CD14-positive monocyte (primary cell): ENCODE data around the gene OR2M3. TPM values are rescaled to one million over a fixed set of nuclear protein-coding genes. Genes with fewer than 3 reads are reported as not detected.
"Not testable (repeated sequence)": the region's sequence is repeated elsewhere in the genome, so short reads cannot be mapped to it uniquely, and the experiment has no call there.

ENCODE experiments used
- DNase-seq, 3 donors: peaks; one replicate each; pipeline ENCODE4 v3.0.0-alpha.2; 2011 to 2022
- H2AFZ ChIP-seq: 2 replicates; pipeline ENCODE4 v1.6.0; 2012; ENCODE audit warnings: mild to moderate bottlenecking, low read depth, low read length, inconsistent platforms; ENCODE audit not compliant: insufficient read depth, poor library complexity, severe bottlenecking
- H3K27ac ChIP-seq, 2 donors: 1 replicate in 1 of 2; 2 replicates in 1 of 2; pipeline ENCODE4 v1.5.1; 2012 to 2013; ENCODE audit warnings: low read length in 2 of 2, control low read depth in 1 of 2, inconsistent platforms in 1 of 2, low read depth in 1 of 2, mild to moderate bottlenecking in 1 of 2
- H3K27me3 ChIP-seq, 2 donors: one replicate each; pipeline versions ENCODE4 v1.6.0 to v1.6.1; 2011 to 2013; ENCODE audit warnings: low read length in 2 of 2; ENCODE audit not compliant: control insufficient read depth in 2 of 2, insufficient read depth in 2 of 2
- H3K36me3 ChIP-seq, 2 donors: replicated peaks in 1 of 2; 1 replicate in 1 of 2; 2 replicates in 1 of 2; pipeline versions ENCODE4 v1.5.1 to v1.6.1; 2012 to 2013; ENCODE audit warnings: low read length in 2 of 2, control low read depth in 1 of 2, inconsistent platforms in 1 of 2, mild to moderate bottlenecking in 1 of 2; ENCODE audit not compliant: insufficient read depth in 2 of 2, control insufficient read depth in 1 of 2
- H3K4me1 ChIP-seq, 2 donors: 1 replicate in 1 of 2; 2 replicates in 1 of 2; pipeline versions ENCODE4 v1.5.1 to v1.6.1; 2012 to 2013; ENCODE audit warnings: low read length in 2 of 2, control low read depth in 1 of 2, inconsistent platforms in 1 of 2, mild to moderate bottlenecking in 1 of 2, moderate library complexity in 1 of 2; ENCODE audit not compliant: insufficient read depth in 2 of 2, control insufficient read depth in 1 of 2
- H3K4me2 ChIP-seq: replicated peaks from 2 replicates; pipeline ENCODE3; 2012; ENCODE audit warnings: low read length, moderate library complexity, mild to moderate bottlenecking; ENCODE audit not compliant: poor library complexity, severe bottlenecking; ENCODE audit errors: extremely low read depth
- H3K4me3 ChIP-seq, 3 experiments: fragments of 200-600 bp in 1 of 3; sonication (generic) in 1 of 3; replicated peaks in 1 of 3; 1 replicate in 2 of 3; 2 replicates in 1 of 3; pipeline ENCODE4 v1.5.1; 2011 to 2013; ENCODE audit warnings: low read length in 3 of 3, mild to moderate bottlenecking in 3 of 3, control low read depth in 2 of 3, low read depth in 2 of 3, inconsistent platforms in 1 of 3, moderate library complexity in 1 of 3
- H3K79me2 ChIP-seq: 2 replicates; pipeline ENCODE4 v1.6.0; 2012; ENCODE audit warnings: mild to moderate bottlenecking, control low read depth, inconsistent platforms, low read length, moderate library complexity; ENCODE audit not compliant: insufficient read depth
- H3K9ac ChIP-seq: 2 replicates; pipeline ENCODE4 v1.6.0; 2017; ENCODE audit warnings: low read length, mild to moderate bottlenecking; ENCODE audit not compliant: insufficient read depth, poor library complexity, severe bottlenecking
- H3K9me3 ChIP-seq, 2 donors: replicated peaks in 1 of 2; 1 replicate in 1 of 2; 2 replicates in 1 of 2; pipeline versions ENCODE4 v1.5.1 to v1.6.1; 2012 to 2013; ENCODE audit warnings: low read length in 2 of 2, control low read depth in 1 of 2; ENCODE audit not compliant: control insufficient read depth in 1 of 2, insufficient read depth in 1 of 2
- H4K20me1 ChIP-seq: 2 replicates; pipeline ENCODE4 v1.6.0; 2012; ENCODE audit warnings: mild to moderate bottlenecking, low read length, control low read depth, moderate library complexity; ENCODE audit not compliant: insufficient read depth
- H3K27ac Mint-ChIP-seq, 7 donors: one replicate each; pipeline ENCODE4 v1.8.0; 2020; ENCODE audit warnings: mild to moderate bottlenecking in 7 of 7, mixed read lengths in 7 of 7, moderate library complexity in 6 of 7, inconsistent platforms in 2 of 7
- H3K27me3 Mint-ChIP-seq, 3 donors: one replicate each; pipeline ENCODE4 v1.8.0; 2021 to 2022; ENCODE audit warnings: low read depth in 3 of 3, mild to moderate bottlenecking in 3 of 3, mixed read lengths in 3 of 3, moderate library complexity in 3 of 3, inconsistent platforms in 1 of 3
- H3K36me3 Mint-ChIP-seq, 2 donors: one replicate each; pipeline ENCODE4 v1.8.0; 2020; ENCODE audit warnings: mixed read lengths in 2 of 2, inconsistent platforms in 1 of 2, mild to moderate bottlenecking in 1 of 2
- H3K4me1 Mint-ChIP-seq: one replicate; pipeline ENCODE4 v1.8.0; 2020; ENCODE audit warnings: mild to moderate bottlenecking, mixed read lengths
- H3K4me3 Mint-ChIP-seq, 2 donors: one replicate each; pipeline ENCODE4 v1.8.0; 2020; ENCODE audit warnings: mild to moderate bottlenecking in 2 of 2, mixed read lengths in 2 of 2, moderate library complexity in 1 of 2
- H3K9me3 Mint-ChIP-seq, 7 donors: one replicate each; pipeline ENCODE4 v1.8.0; 2020 to 2022; ENCODE audit warnings: mixed read lengths in 7 of 7, mild to moderate bottlenecking in 6 of 7, moderate library complexity in 6 of 7, inconsistent platforms in 2 of 7
- WGBS: methylation state at CpG from one replicate; pipeline ENCODE4 v1.1.5; 2013; ENCODE audit warnings: missing lambda C conversion rate; ENCODE audit not compliant: insufficient coverage; 5-methylcytosine and 5-hydroxymethylcytosine counted together
- intact Hi-C, 2 donors: fragments of 100-400 bp; cut with micrococcal nuclease; formaldehyde crosslinking; loops; one replicate each; pipeline versions ENCODE4 v1.15.0 to v1.15.1; 2023
- polyA plus RNA-seq, 3 donors: library from polyadenylated mRNA; depleted of rRNA in 1 of 3; unstranded in 2 of 3; stranded (reverse) in 1 of 3; fragments of 300-500 nt in 2 of 3; fragments of >200 nt in 1 of 3; fragmentation: Illumina TruSeq in 2 of 3; gene quantifications; 1 replicate in 2 of 3; 2 replicates in 1 of 3; pipeline ENCODE4 v1.2.3, GENCODE V29; 2012 to 2021
- TF ChIP-seq, protein P1 (sequence below): fragments of 200-600 bp; IDR thresholded peaks from one replicate; pipeline ENCODE4 v1.8.0; 2022; ENCODE audit warnings: antibody characterized with exemption, mild to moderate bottlenecking

The OR2M3 gene
- polyA plus RNA-seq, 3 donors: not detected

- peak overlapping the region in 1 of 7 donors; percentile 75 for H3K27ac Mint-ChIP-seq
- no CpG with 5 or more reads among the region's 14 CpGs for WGBS
- H3K4me3 Mint-ChIP-seq: peak overlapping the region in 1 of 2 donors; percentile 82
- intact Hi-C loops: loop anchor here in 1 of 2 donors (5.0 kb wide), 1 partner anchor 564 kb away; no protein-coding TSS in a partner anchor
- H3K4me1 ChIP-seq: peaks cover 13 to 16% of the 10 kb centered on the region in 2 donors
- H3K27me3 ChIP-seq: no peaks in the 10 kb centered on the region
- no peaks in the 10 kb centered on the region for H3K36me3 ChIP-seq
- H3K9me3 Mint-ChIP-seq: no peaks in the 10 kb centered on the region
- H3K4me2 ChIP-seq: peak overlapping the region; percentile 41
- H3K9ac ChIP-seq: no peak overlapping the region
- H3K27me3 Mint-ChIP-seq: peaks cover 0 to 4% (median 2%) of the 10 kb centered on the region in 3 donors
- DNase-seq: peak; percentile 19 to 36 (median 35)
- H3K36me3 Mint-ChIP-seq: no peaks in the 10 kb centered on the region
- TF ChIP-seq, protein P1, sequence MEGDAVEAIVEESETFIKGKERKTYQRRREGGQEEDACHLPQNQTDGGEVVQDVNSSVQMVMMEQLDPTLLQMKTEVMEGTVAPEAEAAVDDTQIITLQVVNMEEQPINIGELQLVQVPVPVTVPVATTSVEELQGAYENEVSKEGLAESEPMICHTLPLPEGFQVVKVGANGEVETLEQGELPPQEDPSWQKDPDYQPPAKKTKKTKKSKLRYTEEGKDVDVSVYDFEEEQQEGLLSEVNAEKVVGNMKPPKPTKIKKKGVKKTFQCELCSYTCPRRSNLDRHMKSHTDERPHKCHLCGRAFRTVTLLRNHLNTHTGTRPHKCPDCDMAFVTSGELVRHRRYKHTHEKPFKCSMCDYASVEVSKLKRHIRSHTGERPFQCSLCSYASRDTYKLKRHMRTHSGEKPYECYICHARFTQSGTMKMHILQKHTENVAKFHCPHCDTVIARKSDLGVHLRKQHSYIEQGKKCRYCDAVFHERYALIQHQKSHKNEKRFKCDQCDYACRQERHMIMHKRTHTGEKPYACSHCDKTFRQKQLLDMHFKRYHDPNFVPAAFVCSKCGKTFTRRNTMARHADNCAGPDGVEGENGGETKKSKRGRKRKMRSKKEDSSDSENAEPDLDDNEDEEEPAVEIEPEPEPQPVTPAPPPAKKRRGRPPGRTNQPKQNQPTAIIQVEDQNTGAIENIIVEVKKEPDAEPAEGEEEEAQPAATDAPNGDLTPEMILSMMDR: peak; percentile 85
- no peaks in the 10 kb centered on the region for H3K79me2 ChIP-seq
- H3K4me3 ChIP-seq: no peak overlapping the region
- H3K27ac ChIP-seq: no peak overlapping the region
- no peaks in the 10 kb centered on the region for H4K20me1 ChIP-seq
- no peaks in the 10 kb centered on the region for H3K9me3 ChIP-seq
- H3K4me1 Mint-ChIP-seq: peaks cover 26% of the 10 kb centered on the region
- H2AFZ ChIP-seq: peak overlapping the region; percentile 19
Measured at GRCh38 chr1:248243204-248243603, 46.1 kb downstream of the OR2M3 start.

DNA sequence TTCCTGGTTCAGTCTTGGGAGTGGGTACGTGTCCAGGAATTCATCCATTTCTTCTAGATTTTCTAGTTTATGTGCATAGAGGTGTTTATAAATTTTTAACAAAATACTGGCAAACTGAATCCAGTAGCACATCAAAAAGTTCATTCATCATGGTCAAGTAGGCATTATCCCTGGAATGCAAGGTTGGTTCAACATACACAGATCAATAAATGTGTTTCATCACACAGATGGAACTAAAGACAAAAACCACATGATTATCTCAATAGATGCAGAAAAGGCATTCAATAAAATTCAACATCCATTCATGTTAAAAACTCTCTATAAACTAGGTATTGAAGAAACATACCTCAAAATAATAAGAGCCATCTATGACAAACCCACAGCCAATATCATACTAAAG lies 62.2 kb downstream of the OR2M3 start:
- no CpG with 5 or more reads among the region's 1 CpG for WGBS
- H3K27ac Mint-ChIP-seq, H3K4me1 Mint-ChIP-seq, H3K4me3 ChIP-seq, DNase-seq, H3K4me3 Mint-ChIP-seq, H3K36me3 ChIP-seq, H3K27ac ChIP-seq, H3K4me1 ChIP-seq, intact Hi-C loops, H2AFZ ChIP-seq, H3K79me2 ChIP-seq, H3K36me3 Mint-ChIP-seq, H3K27me3 Mint-ChIP-seq, H3K9ac ChIP-seq, H3K4me2 ChIP-seq, H4K20me1 ChIP-seq, H3K9me3 ChIP-seq, H3K27me3 ChIP-seq: not testable (repeated sequence)
- H3K9me3 Mint-ChIP-seq: peaks cover 4 to 24% (median 10%) of the 10 kb centered on the region in 7 donors

Other genes starting within 250 kb of the OR2M3 start
- gene OR2L8, start 248.4 kb upstream of the OR2M3 start, polyA plus RNA-seq: not detected
- gene OR2AK2, start 232.0 kb upstream of the OR2M3 start, polyA plus RNA-seq: not detected
- gene OR2L5, start 183.6 kb upstream of the OR2M3 start, polyA plus RNA-seq: not detected
- under 1 TPM in 1 of 3 donors, not detected in 2; 0.05 TPM for gene OR2L2, start 167.2 kb upstream of the OR2M3 start, polyA plus RNA-seq
- gene OR2L3, start 150.4 kb upstream of the OR2M3 start, polyA plus RNA-seq: not detected
- gene OR2L13, start 102.1 kb upstream of the OR2M3 start, polyA plus RNA-seq: not detected
- not detected for gene OR2M5, start 52.1 kb upstream of the OR2M3 start, polyA plus RNA-seq
- gene OR2M2, start 22.4 kb upstream of the OR2M3 start, polyA plus RNA-seq: not detected
- gene OR2M4, start 34.2 kb downstream of the OR2M3 start, polyA plus RNA-seq: not detected
- not detected for gene OR2T33, start 80.7 kb downstream of the OR2M3 start, polyA plus RNA-seq
- not detected for gene OR2T12, start 106.2 kb downstream of the OR2M3 start, polyA plus RNA-seq
- not detected for gene OR2M7, start 127.3 kb downstream of the OR2M3 start, polyA plus RNA-seq
- gene OR14C36, start 151.5 kb downstream of the OR2M3 start, polyA plus RNA-seq: not detected
- not detected for gene OR2T4, start 164.4 kb downstream of the OR2M3 start, polyA plus RNA-seq
- not detected for gene OR2T6, start 178.5 kb downstream of the OR2M3 start, polyA plus RNA-seq
- gene OR2T1, start 205.8 kb downstream of the OR2M3 start, polyA plus RNA-seq: not detected
- gene OR2T2, start 248.4 kb downstream of the OR2M3 start, polyA plus RNA-seq: not detected